Lung (tissue), 12 donors: ENCODE measurements around the gene NTNG2. TPM values are rescaled to one million over a fixed set of nuclear protein-coding genes. Genes with fewer than 3 reads are reported as not detected.

Experiments
- ATAC-seq: fragments of 200-7000 bp; cut with Tn5 transposase; one replicate; pipeline ENCODE4 v1.9.1; 2020; ENCODE audit warnings: moderate number of reproducible peaks; ENCODE audit not compliant: insufficient read depth, low FRiP score
- DNase-seq, 3 donors: peaks; one replicate each; pipeline ENCODE4 v3.0.0-alpha.2; 2013 to 2017
- H3K27ac ChIP-seq, 2 donors: one replicate each; pipeline ENCODE4 v1.5.1; 2013; ENCODE audit warnings: mild to moderate bottlenecking in 2 of 2, moderate library complexity in 2 of 2, control low read depth in 1 of 2, inconsistent platforms in 1 of 2, low read depth in 1 of 2, low read length in 1 of 2
- H3K27me3 ChIP-seq, 3 donors: one replicate each; pipeline ENCODE4 v1.5.1; 2013; ENCODE audit warnings: low read length in 2 of 3; ENCODE audit not compliant: control insufficient read depth in 3 of 3, insufficient read depth in 3 of 3
- H3K36me3 ChIP-seq, 4 donors: one replicate each; pipeline ENCODE4 v1.5.1; 2013; ENCODE audit warnings: low read length in 4 of 4, mild to moderate bottlenecking in 1 of 4, moderate library complexity in 1 of 4; ENCODE audit not compliant: control insufficient read depth in 4 of 4, insufficient read depth in 4 of 4
- H3K4me1 ChIP-seq, 5 donors: one replicate each; pipeline ENCODE4 v1.5.1; 2013; ENCODE audit warnings: low read length in 5 of 5, mild to moderate bottlenecking in 2 of 5, moderate library complexity in 1 of 5; ENCODE audit not compliant: control insufficient read depth in 5 of 5, insufficient read depth in 5 of 5
- H3K4me3 ChIP-seq: one replicate; pipeline ENCODE4 v1.5.1; 2013; ENCODE audit warnings: mild to moderate bottlenecking, control low read depth, moderate library complexity
- H3K9ac ChIP-seq, 2 donors: one replicate each; pipeline ENCODE4 v1.5.1; 2013; ENCODE audit warnings: low read length in 2 of 2, control low read depth in 1 of 2; ENCODE audit not compliant: insufficient read depth in 1 of 2
- H3K9me3 ChIP-seq, 4 donors: one replicate each; pipeline ENCODE4 v1.5.1; 2013; ENCODE audit warnings: low read length in 3 of 4, mild to moderate bottlenecking in 1 of 4, moderate library complexity in 1 of 4; ENCODE audit not compliant: control insufficient read depth in 4 of 4, insufficient read depth in 3 of 4
- WGBS, 2 donors: extraction: QIAGEN DNeasy Blood & Tissue Kit; methylation state at CpG; one replicate each; pipeline ENCODE4 v1.1.7; 2013; 5-methylcytosine and 5-hydroxymethylcytosine counted together
- polyA plus RNA-seq, 2 donors: library from polyadenylated mRNA; stranded (reverse); fragments of 200-250 nt; gene quantifications; one replicate each; pipeline ENCODE4 v1.2.1, GENCODE V29; 2013
- total RNA-seq, 2 donors: library from RNA; depleted of rRNA in 1 of 2; stranded (reverse); fragments of >200 nt in 1 of 2; gene quantifications; one replicate each; pipeline ENCODE4 v1.2.1, GENCODE V29; 2014 to 2021
- TF ChIP-seq, protein P1 (sequence below): IDR thresholded peaks from 2 replicates; pipeline ENCODE4 v1.5.1; 2012; ENCODE audit warnings: mild to moderate bottlenecking; ENCODE audit errors: control extremely low read depth, extremely low read depth
- donor health status: control.
- donor health status: control.
- donor health status: Bipolar disorder and iron deficiency.
- donor health status: healthy.
- donor health status: DM: yes; HTN: yes; CAD: no.

NTNG2 gene
- total and polyA plus RNA-seq, 4 donors: 2.2 to 4.4 (median 2.5) TPM

DNA sequence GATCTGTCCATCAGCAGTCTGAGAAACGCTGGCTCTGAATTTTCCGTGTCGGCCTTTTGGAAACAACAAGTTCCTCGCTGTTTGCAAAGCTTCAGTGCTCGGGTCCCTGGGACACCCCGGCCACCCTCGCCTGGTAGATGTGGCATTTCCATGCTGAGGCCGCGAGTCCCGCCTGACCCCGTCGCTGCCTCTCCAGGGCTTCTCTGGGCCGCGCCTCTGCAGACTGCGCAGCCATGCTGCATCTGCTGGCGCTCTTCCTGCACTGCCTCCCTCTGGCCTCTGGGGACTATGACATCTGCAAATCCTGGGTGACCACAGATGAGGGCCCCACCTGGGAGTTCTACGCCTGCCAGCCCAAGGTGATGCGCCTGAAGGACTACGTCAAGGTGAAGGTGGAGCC is 4.7 kb downstream of the NTNG2 start:
- H3K4me3 ChIP-seq: no peak overlapping the region
- no peak for DNase-seq

DNA sequence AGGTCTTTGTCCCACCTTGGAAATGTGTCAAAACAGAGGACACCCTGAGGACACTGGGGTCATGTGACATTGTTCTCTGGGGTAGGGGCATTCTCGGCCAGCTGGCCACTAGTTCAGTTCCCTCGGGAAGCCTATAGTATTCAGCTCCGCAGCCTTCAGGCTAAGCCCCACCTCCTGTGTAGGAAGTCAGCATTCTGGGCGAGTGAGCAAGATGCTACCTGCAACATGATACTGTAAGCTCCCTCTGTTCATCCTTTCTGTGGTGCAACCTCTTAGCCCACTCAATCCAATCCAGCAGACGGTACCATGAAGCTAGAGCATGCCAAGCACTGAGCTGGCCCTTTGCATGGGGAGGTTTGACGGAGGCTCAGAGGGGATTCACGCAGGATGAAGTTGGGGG is 5.3 kb downstream of the NTNG2 start:
- H3K27me3 ChIP-seq: peaks cover 0 to 65% (median 47%) of the 10 kb centered on the region in 3 donors
- no peak overlapping the region for H3K27ac ChIP-seq
- WGBS, 2 donors: 67 to 72% methylated on average over 7 of the region's 7 CpGs
- no peaks in the 10 kb centered on the region for H3K36me3 ChIP-seq
- DNase-seq (no peak), ATAC-seq (no peak)
- TF ChIP-seq, protein P1, sequence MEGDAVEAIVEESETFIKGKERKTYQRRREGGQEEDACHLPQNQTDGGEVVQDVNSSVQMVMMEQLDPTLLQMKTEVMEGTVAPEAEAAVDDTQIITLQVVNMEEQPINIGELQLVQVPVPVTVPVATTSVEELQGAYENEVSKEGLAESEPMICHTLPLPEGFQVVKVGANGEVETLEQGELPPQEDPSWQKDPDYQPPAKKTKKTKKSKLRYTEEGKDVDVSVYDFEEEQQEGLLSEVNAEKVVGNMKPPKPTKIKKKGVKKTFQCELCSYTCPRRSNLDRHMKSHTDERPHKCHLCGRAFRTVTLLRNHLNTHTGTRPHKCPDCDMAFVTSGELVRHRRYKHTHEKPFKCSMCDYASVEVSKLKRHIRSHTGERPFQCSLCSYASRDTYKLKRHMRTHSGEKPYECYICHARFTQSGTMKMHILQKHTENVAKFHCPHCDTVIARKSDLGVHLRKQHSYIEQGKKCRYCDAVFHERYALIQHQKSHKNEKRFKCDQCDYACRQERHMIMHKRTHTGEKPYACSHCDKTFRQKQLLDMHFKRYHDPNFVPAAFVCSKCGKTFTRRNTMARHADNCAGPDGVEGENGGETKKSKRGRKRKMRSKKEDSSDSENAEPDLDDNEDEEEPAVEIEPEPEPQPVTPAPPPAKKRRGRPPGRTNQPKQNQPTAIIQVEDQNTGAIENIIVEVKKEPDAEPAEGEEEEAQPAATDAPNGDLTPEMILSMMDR: no peak
- H3K9ac ChIP-seq: no peak overlapping the region
- no peak overlapping the region for H3K4me3 ChIP-seq
- no peaks in the 10 kb centered on the region for H3K9me3 ChIP-seq
- peaks cover 3 to 25% (median 7%) of the 10 kb centered on the region in 5 donors for H3K4me1 ChIP-seq

More for the DNA sequence above, 4.7 kb downstream of the NTNG2 start:
- 66 to 73% methylated on average over 19 of the region's 19 CpGs for WGBS, 2 donors
- no peaks in the 10 kb centered on the region for H3K9me3 ChIP-seq
- TF ChIP-seq, protein P1: no peak
- peaks cover 0 to 60% (median 48%) of the 10 kb centered on the region in 3 donors for H3K27me3 ChIP-seq
- ATAC-seq: no peak
- no peaks in the 10 kb centered on the region for H3K36me3 ChIP-seq
- H3K9ac ChIP-seq: no peak overlapping the region
- H3K4me1 ChIP-seq: peaks cover 3 to 25% (median 7%) of the 10 kb centered on the region in 5 donors
- H3K27ac ChIP-seq: no peak overlapping the region

DNA sequence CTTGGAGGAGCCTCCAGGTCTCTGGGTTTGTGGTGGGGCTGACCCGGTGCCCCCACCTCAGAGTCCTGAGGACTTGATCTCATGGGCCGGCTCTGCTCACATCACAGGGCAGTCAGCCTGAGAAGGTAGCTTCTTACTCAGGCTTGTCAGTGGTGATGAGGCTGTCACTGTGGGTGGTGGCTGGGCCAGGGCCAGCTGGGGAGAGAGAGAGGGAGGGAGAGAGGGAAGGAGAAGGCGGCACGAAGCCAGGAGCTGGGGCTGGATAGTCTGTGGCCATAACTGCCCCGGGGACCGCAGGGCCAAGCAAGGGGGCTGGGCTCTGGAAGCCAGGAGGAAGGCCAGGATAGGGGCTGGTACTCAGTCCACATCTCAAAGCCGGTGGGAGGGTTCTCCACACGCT is 6.5 kb downstream of the NTNG2 start:
- WGBS, 2 donors: 64 to 66% methylated on average over 8 of the region's 8 CpGs
- Histone ChIP-seq H3K27ac (no peak overlapping the region), H3K36me3 (no peaks in the 10 kb centered on the region), H3K9me3 (no peaks in the 10 kb centered on the region), H3K27me3 (peaks cover 0 to 61% (median 43%) of the 10 kb centered on the region in 3 donors), H3K4me3 (no peak overlapping the region), H3K9ac (no peak overlapping the region), H3K4me1 (peaks cover 0 to 19% (median 2%) of the 10 kb centered on the region in 5 donors)
- TF ChIP-seq, protein P1: no peak
- DNase-seq: peak; percentile 66 to 78 (median 72)
- ATAC-seq: no peak

DNA sequence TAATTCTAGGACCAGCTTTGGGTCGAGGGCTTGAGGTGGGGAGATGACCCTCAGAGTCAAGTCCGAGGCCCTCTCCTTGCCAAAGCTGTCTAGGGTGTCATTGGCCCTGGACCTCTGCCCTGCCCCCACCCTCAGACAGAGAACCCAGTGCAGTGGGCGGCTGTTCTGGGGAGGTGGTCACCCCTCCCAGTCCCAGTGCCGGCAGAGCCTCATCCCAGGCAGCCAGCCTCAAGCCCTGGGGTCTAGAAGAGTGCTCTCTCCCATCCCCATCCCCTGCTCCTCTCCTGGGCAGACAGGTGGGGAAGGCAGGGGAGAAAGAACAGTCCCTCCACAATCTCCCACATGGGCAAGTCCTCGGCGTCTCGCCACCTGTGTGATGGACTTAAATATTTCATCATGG is 7.0 kb downstream of the NTNG2 start:
- H3K4me1 ChIP-seq: peaks cover 0 to 19% (median 2%) of the 10 kb centered on the region in 5 donors
- H3K4me3 ChIP-seq: no peak overlapping the region
- no peaks in the 10 kb centered on the region for H3K9me3 ChIP-seq
- peaks cover 0 to 56% (median 41%) of the 10 kb centered on the region in 3 donors for H3K27me3 ChIP-seq
- H3K9ac ChIP-seq: no peak overlapping the region
- 70 to 75% methylated on average over 7 of the region's 7 CpGs for WGBS, 2 donors
- TF ChIP-seq, protein P1: no peak
- no peaks in the 10 kb centered on the region for H3K36me3 ChIP-seq
- DNase-seq (no peak), ATAC-seq (no peak)
- H3K27ac ChIP-seq: no peak overlapping the region
